ENCODE data around the gene RPS16. TPM values are rescaled to one million over a fixed set of nuclear protein-coding genes. Genes with fewer than 3 reads are reported as not detected.

RPS16 gene
- total and polyA plus RNA-seq, 2 of the 13 experiments (the other 11 are each of a cell fraction or from before 2014, with no cell fraction given) = 488 to 2,583 TPM

DNA sequence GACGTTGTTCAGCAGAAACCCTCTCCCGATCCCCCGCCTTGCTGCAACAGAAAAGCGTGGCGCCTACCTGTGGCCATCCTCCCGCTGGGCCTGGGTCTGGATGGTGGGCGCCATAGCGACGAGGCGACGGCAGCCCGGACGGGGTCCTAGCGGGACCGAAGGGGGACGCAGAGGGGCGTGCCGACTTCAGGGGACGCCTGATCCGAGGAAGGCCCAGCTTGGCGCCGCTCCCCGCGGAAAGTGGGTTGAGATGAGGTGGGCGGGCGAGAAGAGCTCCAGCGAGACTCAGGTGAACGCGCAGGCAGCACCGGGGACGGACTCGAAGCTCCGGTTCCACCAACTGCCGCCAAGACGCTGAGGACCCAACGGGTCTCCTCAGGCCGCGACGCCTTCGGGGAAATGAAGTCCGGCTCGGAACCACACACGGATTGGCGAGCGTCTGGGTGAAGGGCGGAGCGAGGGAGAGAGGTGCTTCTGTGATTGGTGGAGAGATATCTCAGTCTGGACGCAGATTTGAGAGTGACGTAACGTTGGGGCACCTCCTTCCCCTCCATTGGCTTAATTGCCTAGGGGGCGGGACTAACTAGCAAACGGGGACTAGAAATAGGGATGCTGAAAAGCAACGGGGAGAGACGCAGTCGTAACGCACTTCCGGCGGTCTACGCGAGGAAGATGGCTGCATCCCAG lies 44.9 kb downstream of the RPS16 start, which contains the start of the genes MED29 and PAF1 (continued):
- TF ChIP-seq, protein P1, sequence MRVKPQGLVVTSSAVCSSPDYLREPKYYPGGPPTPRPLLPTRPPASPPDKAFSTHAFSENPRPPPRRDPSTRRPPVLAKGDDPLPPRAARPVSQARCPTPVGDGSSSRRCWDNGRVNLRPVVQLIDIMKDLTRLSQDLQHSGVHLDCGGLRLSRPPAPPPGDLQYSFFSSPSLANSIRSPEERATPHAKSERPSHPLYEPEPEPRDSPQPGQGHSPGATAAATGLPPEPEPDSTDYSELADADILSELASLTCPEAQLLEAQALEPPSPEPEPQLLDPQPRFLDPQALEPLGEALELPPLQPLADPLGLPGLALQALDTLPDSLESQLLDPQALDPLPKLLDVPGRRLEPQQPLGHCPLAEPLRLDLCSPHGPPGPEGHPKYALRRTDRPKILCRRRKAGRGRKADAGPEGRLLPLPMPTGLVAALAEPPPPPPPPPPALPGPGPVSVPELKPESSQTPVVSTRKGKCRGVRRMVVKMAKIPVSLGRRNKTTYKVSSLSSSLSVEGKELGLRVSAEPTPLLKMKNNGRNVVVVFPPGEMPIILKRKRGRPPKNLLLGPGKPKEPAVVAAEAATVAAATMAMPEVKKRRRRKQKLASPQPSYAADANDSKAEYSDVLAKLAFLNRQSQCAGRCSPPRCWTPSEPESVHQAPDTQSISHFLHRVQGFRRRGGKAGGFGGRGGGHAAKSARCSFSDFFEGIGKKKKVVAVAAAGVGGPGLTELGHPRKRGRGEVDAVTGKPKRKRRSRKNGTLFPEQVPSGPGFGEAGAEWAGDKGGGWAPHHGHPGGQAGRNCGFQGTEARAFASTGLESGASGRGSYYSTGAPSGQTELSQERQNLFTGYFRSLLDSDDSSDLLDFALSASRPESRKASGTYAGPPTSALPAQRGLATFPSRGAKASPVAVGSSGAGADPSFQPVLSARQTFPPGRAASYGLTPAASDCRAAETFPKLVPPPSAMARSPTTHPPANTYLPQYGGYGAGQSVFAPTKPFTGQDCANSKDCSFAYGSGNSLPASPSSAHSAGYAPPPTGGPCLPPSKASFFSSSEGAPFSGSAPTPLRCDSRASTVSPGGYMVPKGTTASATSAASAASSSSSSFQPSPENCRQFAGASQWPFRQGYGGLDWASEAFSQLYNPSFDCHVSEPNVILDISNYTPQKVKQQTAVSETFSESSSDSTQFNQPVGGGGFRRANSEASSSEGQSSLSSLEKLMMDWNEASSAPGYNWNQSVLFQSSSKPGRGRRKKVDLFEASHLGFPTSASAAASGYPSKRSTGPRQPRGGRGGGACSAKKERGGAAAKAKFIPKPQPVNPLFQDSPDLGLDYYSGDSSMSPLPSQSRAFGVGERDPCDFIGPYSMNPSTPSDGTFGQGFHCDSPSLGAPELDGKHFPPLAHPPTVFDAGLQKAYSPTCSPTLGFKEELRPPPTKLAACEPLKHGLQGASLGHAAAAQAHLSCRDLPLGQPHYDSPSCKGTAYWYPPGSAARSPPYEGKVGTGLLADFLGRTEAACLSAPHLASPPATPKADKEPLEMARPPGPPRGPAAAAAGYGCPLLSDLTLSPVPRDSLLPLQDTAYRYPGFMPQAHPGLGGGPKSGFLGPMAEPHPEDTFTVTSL (CRISPR knock-in tag; IDR thresholded peaks at IDR 0.05; ENCODE audit: borderline replicate concordance) = no peak
- TF ChIP-seq, protein P2, sequence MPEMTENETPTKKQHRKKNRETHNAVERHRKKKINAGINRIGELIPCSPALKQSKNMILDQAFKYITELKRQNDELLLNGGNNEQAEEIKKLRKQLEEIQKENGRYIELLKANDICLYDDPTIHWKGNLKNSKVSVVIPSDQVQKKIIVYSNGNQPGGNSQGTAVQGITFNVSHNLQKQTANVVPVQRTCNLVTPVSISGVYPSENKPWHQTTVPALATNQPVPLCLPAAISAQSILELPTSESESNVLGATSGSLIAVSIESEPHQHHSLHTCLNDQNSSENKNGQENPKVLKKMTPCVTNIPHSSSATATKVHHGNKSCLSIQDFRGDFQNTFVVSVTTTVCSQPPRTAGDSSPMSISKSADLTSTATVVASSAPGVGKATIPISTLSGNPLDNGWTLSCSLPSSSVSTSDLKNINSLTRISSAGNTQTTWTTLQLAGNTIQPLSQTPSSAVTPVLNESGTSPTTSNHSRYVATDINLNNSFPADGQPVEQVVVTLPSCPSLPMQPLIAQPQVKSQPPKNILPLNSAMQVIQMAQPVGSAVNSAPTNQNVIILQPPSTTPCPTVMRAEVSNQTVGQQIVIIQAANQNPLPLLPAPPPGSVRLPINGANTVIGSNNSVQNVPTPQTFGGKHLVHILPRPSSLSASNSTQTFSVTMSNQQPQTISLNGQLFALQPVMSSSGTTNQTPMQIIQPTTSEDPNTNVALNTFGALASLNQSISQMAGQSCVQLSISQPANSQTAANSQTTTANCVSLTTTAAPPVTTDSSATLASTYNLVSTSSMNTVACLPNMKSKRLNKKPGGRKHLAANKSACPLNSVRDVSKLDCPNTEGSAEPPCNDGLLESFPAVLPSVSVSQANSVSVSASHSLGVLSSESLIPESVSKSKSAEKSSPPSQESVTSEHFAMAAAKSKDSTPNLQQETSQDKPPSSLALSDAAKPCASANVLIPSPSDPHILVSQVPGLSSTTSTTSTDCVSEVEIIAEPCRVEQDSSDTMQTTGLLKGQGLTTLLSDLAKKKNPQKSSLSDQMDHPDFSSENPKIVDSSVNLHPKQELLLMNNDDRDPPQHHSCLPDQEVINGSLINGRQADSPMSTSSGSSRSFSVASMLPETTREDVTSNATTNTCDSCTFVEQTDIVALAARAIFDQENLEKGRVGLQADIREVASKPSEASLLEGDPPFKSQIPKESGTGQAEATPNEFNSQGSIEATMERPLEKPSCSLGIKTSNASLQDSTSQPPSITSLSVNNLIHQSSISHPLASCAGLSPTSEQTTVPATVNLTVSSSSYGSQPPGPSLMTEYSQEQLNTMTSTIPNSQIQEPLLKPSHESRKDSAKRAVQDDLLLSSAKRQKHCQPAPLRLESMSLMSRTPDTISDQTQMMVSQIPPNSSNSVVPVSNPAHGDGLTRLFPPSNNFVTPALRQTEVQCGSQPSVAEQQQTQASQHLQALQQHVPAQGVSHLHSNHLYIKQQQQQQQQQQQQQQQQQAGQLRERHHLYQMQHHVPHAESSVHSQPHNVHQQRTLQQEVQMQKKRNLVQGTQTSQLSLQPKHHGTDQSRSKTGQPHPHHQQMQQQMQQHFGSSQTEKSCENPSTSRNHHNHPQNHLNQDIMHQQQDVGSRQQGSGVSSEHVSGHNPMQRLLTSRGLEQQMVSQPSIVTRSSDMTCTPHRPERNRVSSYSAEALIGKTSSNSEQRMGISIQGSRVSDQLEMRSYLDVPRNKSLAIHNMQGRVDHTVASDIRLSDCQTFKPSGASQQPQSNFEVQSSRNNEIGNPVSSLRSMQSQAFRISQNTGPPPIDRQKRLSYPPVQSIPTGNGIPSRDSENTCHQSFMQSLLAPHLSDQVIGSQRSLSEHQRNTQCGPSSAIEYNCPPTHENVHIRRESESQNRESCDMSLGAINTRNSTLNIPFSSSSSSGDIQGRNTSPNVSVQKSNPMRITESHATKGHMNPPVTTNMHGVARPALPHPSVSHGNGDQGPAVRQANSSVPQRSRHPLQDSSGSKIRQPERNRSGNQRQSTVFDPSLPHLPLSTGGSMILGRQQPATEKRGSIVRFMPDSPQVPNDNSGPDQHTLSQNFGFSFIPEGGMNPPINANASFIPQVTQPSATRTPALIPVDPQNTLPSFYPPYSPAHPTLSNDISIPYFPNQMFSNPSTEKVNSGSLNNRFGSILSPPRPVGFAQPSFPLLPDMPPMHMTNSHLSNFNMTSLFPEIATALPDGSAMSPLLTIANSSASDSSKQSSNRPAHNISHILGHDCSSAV (CRISPR knock-in tag; IDR thresholded peaks at IDR 0.05; ENCODE audit: borderline replicate concordance) = no peak
- no peak for TF ChIP-seq ATM (IDR thresholded peaks at IDR 0.05; ENCODE audit: borderline replicate concordance)
- no peak for TF ChIP-seq U2AF1 (optimal IDR thresholded peaks at IDR 0.05; ENCODE audit: low read depth, low read length)
- peak; percentile 84 for TF ChIP-seq ASH2L (IDR thresholded peaks at IDR 0.05; ENCODE audit: insufficient read length, low read depth, low read length)

All from HepG2 (cell line).